Smooth muscle cell of trachea (primary cell): Measurements from ENCODE around the gene PDIA6. TPM values are rescaled to one million over a fixed set of nuclear protein-coding genes. Genes with fewer than 3 reads are reported as not detected.

ENCODE experiments used
- total RNA-seq: library from RNA; depleted of rRNA; stranded (reverse); fragments of >200 nt; gene quantifications from 2 replicates; pipeline ENCODE4 v1.2.1, GENCODE V29; 2014

PDIA6 gene
- 488 and 549 TPM in 2 replicates for total RNA-seq

DNA sequence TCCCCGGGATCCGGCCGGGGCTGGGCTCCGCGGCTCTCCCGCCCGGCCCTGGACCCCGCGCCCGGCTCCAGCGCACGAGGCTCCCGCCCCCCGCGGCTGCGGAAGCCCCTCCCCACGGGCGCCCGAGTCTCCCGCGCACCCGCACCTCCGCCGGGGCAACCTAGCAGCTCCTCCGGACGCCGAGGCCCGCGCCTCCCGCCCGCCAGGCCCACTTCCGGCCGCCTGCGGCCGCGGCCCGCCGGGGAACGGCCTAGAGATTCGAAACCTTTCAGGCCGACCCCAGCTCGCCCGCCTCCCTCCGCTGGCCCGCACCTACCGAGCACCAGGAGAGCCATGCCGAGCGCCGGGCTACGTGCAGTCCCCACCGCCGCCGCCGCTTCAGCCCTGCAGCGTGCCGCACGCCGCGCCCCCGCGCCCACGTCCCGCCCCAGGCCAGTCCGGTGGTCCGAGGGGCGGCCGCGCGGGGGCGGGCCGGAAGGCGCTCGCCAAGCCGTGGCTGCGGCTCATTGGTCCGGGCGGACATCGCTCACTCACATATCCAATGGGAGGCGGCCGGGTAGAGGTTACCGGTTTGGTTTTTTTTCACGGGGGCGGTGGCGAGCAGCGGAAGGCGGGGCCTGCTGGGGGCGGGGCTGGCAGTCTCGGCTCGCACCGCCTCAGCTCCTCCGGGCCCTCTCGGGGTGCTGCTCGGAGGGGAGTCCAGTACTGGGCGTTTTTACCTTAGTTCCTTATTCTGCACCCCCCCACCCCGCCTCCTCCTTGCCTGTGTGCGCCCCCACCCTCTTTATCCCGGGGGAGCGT lies at the start of gene PDIA6:
Gene PDIA6, minus strand, starts transcription at position 424 of the 801 bp plus-strand sequence. Its CDS starts 89 bp downstream, at position 335.

Other genes with a start within 250 kb of the PDIA6 start
- 34.7 and 38.5 TPM in 2 replicates for gene NOL10, start 122.8 kb downstream of the PDIA6 start, total RNA-seq
- gene ATP6V1C2, start 91.2 kb downstream of the PDIA6 start, total RNA-seq: under 0.01 TPM in 1 of 2 replicates, not detected in the other
- 0.29 and 0.83 TPM in 2 replicates for gene KCNF1, start 99.1 kb upstream of the PDIA6 start, total RNA-seq